Measurements from ENCODE around the gene ROR1. TPM values are rescaled to one million over a fixed set of nuclear protein-coding genes. Genes with fewer than 3 reads are reported as not detected.

ROR1 gene
- total RNA-seq, 4 donors from 2014 or later, result 10.6 to 21.7 (median 15.1) TPM

- H3K27ac ChIP-seq, result no peak overlapping the region
- no peaks in the 10 kb centered on the region for H3K9me3 ChIP-seq
- no peaks in the 10 kb centered on the region for H3K36me3 ChIP-seq
- TF ChIP-seq POLR2A (IDR thresholded peaks at IDR 0.05) (no peak), POLR2AphosphoS5 (IDR thresholded peaks at IDR 0.05) (no peak), CTCF (IDR thresholded peaks at IDR 0.05) (no peak), EP300 (IDR thresholded peaks at IDR 0.05) (no peak)
- no peaks in the 10 kb centered on the region for H3K4me1 ChIP-seq
- H3K27me3 ChIP-seq, result no peaks in the 10 kb centered on the region
- 56% methylated on average over 2 of the region's 2 CpGs for WGBS
- DNase-seq (ENCODE audit: low spot score in 2 of 2), result no peak
- no peak overlapping the region for H3K4me3 ChIP-seq
These were observed 310.6 kb downstream of the ROR1 start for GRCh38 chr1:64084451-64084850.

GRCh38 chr1:64087768-64088167, 314.0 kb downstream of the ROR1 start:
- H3K36me3 ChIP-seq, result no peaks in the 10 kb centered on the region
- no peaks in the 10 kb centered on the region for H3K4me1 ChIP-seq
- no peak overlapping the region for H3K4me3 ChIP-seq
- TF ChIP-seq CTCF (IDR thresholded peaks at IDR 0.05), result no peak
- no peak for TF ChIP-seq POLR2A (IDR thresholded peaks at IDR 0.05)
- no peak for TF ChIP-seq EP300 (IDR thresholded peaks at IDR 0.05)
- TF ChIP-seq POLR2AphosphoS5 (IDR thresholded peaks at IDR 0.05), result no peak
- no peak overlapping the region for H3K27ac ChIP-seq
- no peaks in the 10 kb centered on the region for H3K27me3 ChIP-seq
- H3K9me3 ChIP-seq, result no peaks in the 10 kb centered on the region
- 59% methylated on average over 2 of the region's 2 CpGs for WGBS
- DNase-seq (ENCODE audit: low spot score in 2 of 2), result no peak

- TF ChIP-seq CTCF (IDR thresholded peaks at IDR 0.05) (no peak), POLR2AphosphoS5 (IDR thresholded peaks at IDR 0.05) (no peak), EP300 (IDR thresholded peaks at IDR 0.05) (no peak), POLR2A (IDR thresholded peaks at IDR 0.05) (no peak)
- no peak for DNase-seq (ENCODE audit: low spot score in 2 of 2)
- H3K9me3 ChIP-seq, result no peaks in the 10 kb centered on the region
- 67% methylated on average over 3 of the region's 3 CpGs for WGBS
- H3K27ac ChIP-seq, result no peak overlapping the region
- no peak overlapping the region for H3K4me3 ChIP-seq
- no peaks in the 10 kb centered on the region for H3K4me1 ChIP-seq
- no peaks in the 10 kb centered on the region for H3K27me3 ChIP-seq
- H3K36me3 ChIP-seq, result no peaks in the 10 kb centered on the region
These were observed 316.6 kb downstream of the ROR1 start for GRCh38 chr1:64090436-64090835.

- Histone ChIP-seq H3K4me3 (no peak overlapping the region), H3K9me3 (no peaks in the 10 kb centered on the region), H3K4me1 (no peaks in the 10 kb centered on the region), H3K27ac (no peak overlapping the region), H3K36me3 (no peaks in the 10 kb centered on the region), H3K27me3 (no peaks in the 10 kb centered on the region)
- DNase-seq (ENCODE audit: low spot score in 2 of 2), result no peak
- TF ChIP-seq CTCF (IDR thresholded peaks at IDR 0.05) (no peak), POLR2AphosphoS5 (IDR thresholded peaks at IDR 0.05) (no peak), POLR2A (IDR thresholded peaks at IDR 0.05) (no peak), EP300 (IDR thresholded peaks at IDR 0.05) (no peak)
- 65% methylated on average over 5 of the region's 5 CpGs for WGBS
These were observed 319.1 kb downstream of the ROR1 start for GRCh38 chr1:64092851-64093371.

- H3K4me3 ChIP-seq, result no peak overlapping the region
- H3K27me3 ChIP-seq, result no peaks in the 10 kb centered on the region
- no peak for TF ChIP-seq CTCF (IDR thresholded peaks at IDR 0.05)
- TF ChIP-seq POLR2AphosphoS5 (IDR thresholded peaks at IDR 0.05), result no peak
- no peak for TF ChIP-seq POLR2A (IDR thresholded peaks at IDR 0.05)
- TF ChIP-seq EP300 (IDR thresholded peaks at IDR 0.05), result no peak
- H3K9me3 ChIP-seq, result no peaks in the 10 kb centered on the region
- H3K36me3 ChIP-seq, result no peaks in the 10 kb centered on the region
- DNase-seq (ENCODE audit: low spot score in 2 of 2), result no peak
- no peak overlapping the region for H3K27ac ChIP-seq
- no peaks in the 10 kb centered on the region for H3K4me1 ChIP-seq
These were observed 320.1 kb downstream of the ROR1 start for GRCh38 chr1:64093941-64094340.

Measured in suprapubic skin (tissue), 4 donors.